Measurements from ENCODE around the gene PRMT6. TPM values are rescaled to one million over a fixed set of nuclear protein-coding genes. Genes with fewer than 3 reads are reported as not detected.
A peak's percentile ranks its signal among the peaks of the same experiment; 100 is the strongest.
"Not testable (repeated sequence)": the region's sequence is repeated elsewhere in the genome, so short reads cannot be mapped to it uniquely, and the experiment has no call there.

Gene PRMT6
- total and polyA plus RNA-seq, 4 donors: 7.3 to 14.1 (median 12.3) TPM

GRCh38 chr1:107016376-107016978, 40.0 kb upstream of the PRMT6 start:
- H3K9me3 ChIP-seq (ENCODE audit: control insufficient read depth in 4 of 4, insufficient read depth in 3 of 4, low read length in 3 of 4): no peaks in the 10 kb centered on the region
- H3K27ac ChIP-seq (ENCODE audit: low read depth in 1 of 2, low read length in 1 of 2): no peak overlapping the region
- H3K27me3 ChIP-seq (ENCODE audit: control insufficient read depth in 3 of 3, insufficient read depth in 3 of 3, low read length in 2 of 3): no peaks in the 10 kb centered on the region
- DNase-seq (peak in 1 of 3 donors; percentile 3), ATAC-seq (ENCODE audit: insufficient read depth, low FRiP score) (no peak)
- no peak overlapping the region for H3K9ac ChIP-seq (ENCODE audit: insufficient read depth in 1 of 2, low read length in 2 of 2)
- no peaks in the 10 kb centered on the region for H3K4me1 ChIP-seq (ENCODE audit: control insufficient read depth in 5 of 5, insufficient read depth in 5 of 5, low read length in 5 of 5)
- no peaks in the 10 kb centered on the region for H3K36me3 ChIP-seq (ENCODE audit: control insufficient read depth in 4 of 4, insufficient read depth in 4 of 4, low read length in 4 of 4)
- no peak for TF ChIP-seq CTCF (IDR thresholded peaks at IDR 0.05; ENCODE audit: control extremely low read depth, extremely low read depth)
- 79 to 81% methylated on average over 3 of the region's 3 CpGs for WGBS, 2 donors
- H3K4me3 ChIP-seq: no peak overlapping the region

GRCh38 chr1:107018445-107018844, 38.0 kb upstream of the PRMT6 start:
- DNase-seq: no peak
- no peak overlapping the region for H3K9ac ChIP-seq (ENCODE audit: insufficient read depth in 1 of 2, low read length in 2 of 2)
- no peak overlapping the region for H3K4me3 ChIP-seq
- no peak for ATAC-seq (ENCODE audit: insufficient read depth, low FRiP score)
- WGBS, 2 donors: 76 to 88% methylated on average over 5 of the region's 5 CpGs
- H3K27me3 ChIP-seq (ENCODE audit: control insufficient read depth in 3 of 3, insufficient read depth in 3 of 3, low read length in 2 of 3): no peaks in the 10 kb centered on the region
- no peak for TF ChIP-seq CTCF (IDR thresholded peaks at IDR 0.05; ENCODE audit: control extremely low read depth, extremely low read depth)
- H3K36me3 ChIP-seq (ENCODE audit: control insufficient read depth in 4 of 4, insufficient read depth in 4 of 4, low read length in 4 of 4): no peaks in the 10 kb centered on the region
- H3K9me3 ChIP-seq (ENCODE audit: control insufficient read depth in 4 of 4, insufficient read depth in 3 of 4, low read length in 3 of 4): no peaks in the 10 kb centered on the region
- H3K27ac ChIP-seq (ENCODE audit: low read depth in 1 of 2, low read length in 1 of 2): no peak overlapping the region
- no peaks in the 10 kb centered on the region for H3K4me1 ChIP-seq (ENCODE audit: control insufficient read depth in 5 of 5, insufficient read depth in 5 of 5, low read length in 5 of 5)

GRCh38 chr1:107019166-107019565, 37.3 kb upstream of the PRMT6 start:
- no peak overlapping the region for H3K9ac ChIP-seq (ENCODE audit: insufficient read depth in 1 of 2, low read length in 2 of 2)

GRCh38 chr1:107038874-107039273, 17.6 kb upstream of the PRMT6 start:
- not testable (repeated sequence) for H3K27me3 ChIP-seq (ENCODE audit: control insufficient read depth in 3 of 3, insufficient read depth in 3 of 3, low read length in 2 of 3); ATAC-seq (ENCODE audit: insufficient read depth, low FRiP score); H3K4me1 ChIP-seq (ENCODE audit: control insufficient read depth in 5 of 5, insufficient read depth in 5 of 5, low read length in 5 of 5); H3K27ac ChIP-seq (ENCODE audit: low read depth in 1 of 2, low read length in 1 of 2); H3K9ac ChIP-seq (ENCODE audit: insufficient read depth in 1 of 2, low read length in 2 of 2); H3K36me3 ChIP-seq (ENCODE audit: control insufficient read depth in 4 of 4, insufficient read depth in 4 of 4, low read length in 4 of 4); H3K4me3 ChIP-seq; DNase-seq; H3K9me3 ChIP-seq (ENCODE audit: control insufficient read depth in 4 of 4, insufficient read depth in 3 of 4, low read length in 3 of 4)
- WGBS, 2 donors: 91% methylated on average over 3 of the region's 3 CpGs

More at GRCh38 chr1:107019166-107019565, 37.3 kb upstream of the PRMT6 start:
- Histone ChIP-seq H3K27ac (ENCODE audit: low read depth in 1 of 2, low read length in 1 of 2) (no peak overlapping the region), H3K4me3 (no peak overlapping the region), H3K27me3 (ENCODE audit: control insufficient read depth in 3 of 3, insufficient read depth in 3 of 3, low read length in 2 of 3) (no peaks in the 10 kb centered on the region), H3K9me3 (ENCODE audit: control insufficient read depth in 4 of 4, insufficient read depth in 3 of 4, low read length in 3 of 4) (no peaks in the 10 kb centered on the region), H3K36me3 (ENCODE audit: control insufficient read depth in 4 of 4, insufficient read depth in 4 of 4, low read length in 4 of 4) (no peaks in the 10 kb centered on the region), H3K4me1 (ENCODE audit: control insufficient read depth in 5 of 5, insufficient read depth in 5 of 5, low read length in 5 of 5) (no peaks in the 10 kb centered on the region)
- DNase-seq (no peak), ATAC-seq (ENCODE audit: insufficient read depth, low FRiP score) (no peak)
- TF ChIP-seq CTCF (IDR thresholded peaks at IDR 0.05; ENCODE audit: control extremely low read depth, extremely low read depth): no peak
- 77 to 87% methylated on average over 3 of the region's 3 CpGs for WGBS, 2 donors

GRCh38 chr1:107044310-107045220, 11.9 kb upstream of the PRMT6 start:
- WGBS, 2 donors: 95 to 96% methylated on average over 36 to 44 of the region's 44 CpGs
- H3K27me3 ChIP-seq (ENCODE audit: control insufficient read depth in 3 of 3, insufficient read depth in 3 of 3, low read length in 2 of 3); H3K4me3 ChIP-seq; H3K4me1 ChIP-seq (ENCODE audit: control insufficient read depth in 5 of 5, insufficient read depth in 5 of 5, low read length in 5 of 5); H3K9ac ChIP-seq (ENCODE audit: insufficient read depth in 1 of 2, low read length in 2 of 2); H3K27ac ChIP-seq (ENCODE audit: low read depth in 1 of 2, low read length in 1 of 2); H3K36me3 ChIP-seq (ENCODE audit: control insufficient read depth in 4 of 4, insufficient read depth in 4 of 4, low read length in 4 of 4); DNase-seq; H3K9me3 ChIP-seq (ENCODE audit: control insufficient read depth in 4 of 4, insufficient read depth in 3 of 4, low read length in 3 of 4); ATAC-seq (ENCODE audit: insufficient read depth, low FRiP score): not testable (repeated sequence)
